ENCODE data around the gene FRMPD4. TPM values are rescaled to one million over a fixed set of nuclear protein-coding genes. Genes with fewer than 3 reads are reported as not detected.

The FRMPD4 gene
- total and polyA plus RNA-seq, 5 donors = 0.33 to 2.1 (median 0.43) TPM

DNA sequence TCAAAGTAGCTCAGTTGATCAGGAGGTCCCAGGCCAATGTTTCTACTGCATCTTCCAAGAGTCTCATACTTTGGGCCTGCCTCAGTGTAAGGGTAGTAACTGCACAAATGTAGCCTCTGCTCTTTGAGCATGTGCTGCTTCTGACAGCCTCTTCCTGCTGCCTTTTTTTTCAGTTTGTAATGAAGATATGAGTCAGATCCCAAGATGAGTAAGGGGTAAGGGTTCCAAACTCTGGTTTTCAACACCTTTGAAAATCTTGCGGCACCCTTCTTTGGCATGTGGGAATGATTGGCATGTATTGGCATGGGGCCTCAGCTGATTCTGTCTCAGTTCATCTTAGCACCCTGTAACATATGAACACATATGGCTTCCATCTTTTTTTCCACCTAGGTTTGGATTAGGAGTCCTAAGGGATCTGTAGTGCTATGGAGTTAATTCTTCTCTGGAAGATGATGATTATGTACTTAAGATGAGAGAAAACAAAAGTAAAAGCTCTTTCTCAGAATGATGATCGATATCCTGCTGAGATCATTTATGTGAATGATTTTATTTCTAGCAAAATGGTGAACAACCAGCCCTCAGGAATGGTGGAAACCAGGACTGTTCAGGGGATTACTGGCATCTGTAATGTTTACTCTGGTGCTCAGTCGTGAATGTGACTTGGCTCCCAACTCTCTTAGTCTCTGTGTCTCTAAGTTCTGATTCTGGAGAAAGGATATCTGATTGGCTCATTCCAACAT lies 534.3 kb downstream of the FRMPD4 start:
- Histone ChIP-seq H3K27me3 (ENCODE audit: control insufficient read depth, insufficient read depth) (no peaks in the 10 kb centered on the region), H3K4me1 (ENCODE audit: control insufficient read depth, insufficient read depth, low read length) (no peaks in the 10 kb centered on the region), H3K27ac (ENCODE audit: low read length) (no peak overlapping the region), H3K9me3 (ENCODE audit: control insufficient read depth, low read length) (no peaks in the 10 kb centered on the region), H3K4me3 (ENCODE audit: low read length) (no peak overlapping the region)
- 71% methylated on average over 3 of the region's 3 CpGs for WGBS
- ATAC-seq (no peak), DNase-seq (no peak)
- intact Hi-C loops (cut with DNase I) = no loop called here

DNA sequence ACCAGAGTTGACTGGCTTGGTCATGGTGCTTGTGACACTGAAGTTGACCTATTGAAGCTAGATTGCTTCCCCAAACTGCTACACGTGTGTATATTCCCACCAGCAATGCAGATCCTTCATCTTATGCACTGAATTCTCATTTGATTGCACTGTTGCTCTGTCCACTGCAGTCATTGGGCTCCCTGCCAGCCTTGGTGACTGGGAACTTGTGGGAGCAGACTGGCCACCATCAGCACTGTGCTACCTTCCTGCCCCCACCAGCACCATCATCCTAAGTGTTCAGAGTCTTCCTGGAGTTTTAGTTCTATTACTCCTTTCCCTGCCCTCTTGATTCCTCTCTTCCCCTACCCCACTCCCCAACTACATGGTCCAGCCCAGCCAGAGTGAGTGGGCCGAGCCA lies 535.2 kb downstream of the FRMPD4 start:
- Histone ChIP-seq H3K27ac (ENCODE audit: low read length) (no peak overlapping the region), H3K4me1 (ENCODE audit: control insufficient read depth, insufficient read depth, low read length) (no peaks in the 10 kb centered on the region), H3K4me3 (ENCODE audit: low read length) (no peak overlapping the region), H3K9me3 (ENCODE audit: control insufficient read depth, low read length) (no peaks in the 10 kb centered on the region), H3K27me3 (ENCODE audit: control insufficient read depth, insufficient read depth) (no peaks in the 10 kb centered on the region)
- DNase-seq = no peak
- 73% methylated on average over 2 of the region's 2 CpGs for WGBS
- no peak for ATAC-seq
- intact Hi-C loops (cut with DNase I) = no loop called here

DNA sequence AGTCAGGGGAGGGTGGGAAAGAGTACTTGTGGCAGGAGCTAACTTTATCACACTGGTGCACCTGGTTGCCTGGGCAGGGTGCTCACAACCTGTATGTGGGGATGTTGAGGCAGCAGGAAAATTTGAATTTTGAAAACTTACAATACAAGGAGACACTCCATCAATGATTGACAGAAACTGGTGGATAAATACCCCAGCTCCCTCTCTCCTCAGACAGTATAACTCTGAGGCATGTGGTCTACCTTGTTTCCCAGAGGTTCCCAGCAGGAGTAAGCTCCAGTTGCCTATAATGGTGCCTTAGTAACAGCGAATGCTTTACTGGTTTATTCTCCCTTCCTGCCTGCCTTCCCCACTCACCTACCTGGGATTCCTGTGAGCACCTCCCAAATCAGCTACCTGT lies 541.2 kb downstream of the FRMPD4 start:
- no peak overlapping the region for H3K4me3 ChIP-seq (ENCODE audit: low read length)
- WGBS = 88% methylated on average over 1 of the region's 1 CpG
- H3K4me1 ChIP-seq (ENCODE audit: control insufficient read depth, insufficient read depth, low read length) = no peaks in the 10 kb centered on the region
- H3K9me3 ChIP-seq (ENCODE audit: control insufficient read depth, low read length) = no peaks in the 10 kb centered on the region
- ATAC-seq (no peak), DNase-seq (no peak)
- no peak overlapping the region for H3K27ac ChIP-seq (ENCODE audit: low read length)
- no peaks in the 10 kb centered on the region for H3K27me3 ChIP-seq (ENCODE audit: control insufficient read depth, insufficient read depth)
- intact Hi-C loops (cut with DNase I) = no loop called here

DNA sequence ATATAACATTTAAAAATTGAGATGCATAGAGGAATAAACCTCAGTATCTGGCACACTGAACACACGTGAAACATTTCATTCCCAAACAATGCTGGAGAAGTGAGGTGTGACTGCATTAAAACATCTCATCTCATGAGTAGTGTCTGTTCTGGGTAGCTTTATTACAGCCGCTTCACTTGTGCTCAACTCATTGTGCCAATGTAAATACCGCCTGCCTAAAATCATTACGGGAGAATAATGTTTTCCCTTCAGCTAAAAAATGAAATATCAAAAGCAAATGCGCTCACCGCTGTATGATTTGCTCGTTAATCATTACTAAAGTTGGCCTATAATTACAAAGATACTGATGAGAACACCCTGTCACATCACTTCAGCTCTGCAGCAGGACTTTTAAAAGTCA lies 542.8 kb downstream of the FRMPD4 start:
- WGBS = 83% methylated on average over 7 of the region's 7 CpGs
- H3K27ac ChIP-seq (ENCODE audit: low read length) = no peak overlapping the region
- intact Hi-C loops (cut with DNase I) = no loop called here
- H3K27me3 ChIP-seq (ENCODE audit: control insufficient read depth, insufficient read depth) = no peaks in the 10 kb centered on the region
- no peaks in the 10 kb centered on the region for H3K4me1 ChIP-seq (ENCODE audit: control insufficient read depth, insufficient read depth, low read length)
- DNase-seq (no peak), ATAC-seq (no peak)
- no peaks in the 10 kb centered on the region for H3K9me3 ChIP-seq (ENCODE audit: control insufficient read depth, low read length)
- H3K4me3 ChIP-seq (ENCODE audit: low read length) = no peak overlapping the region

DNA sequence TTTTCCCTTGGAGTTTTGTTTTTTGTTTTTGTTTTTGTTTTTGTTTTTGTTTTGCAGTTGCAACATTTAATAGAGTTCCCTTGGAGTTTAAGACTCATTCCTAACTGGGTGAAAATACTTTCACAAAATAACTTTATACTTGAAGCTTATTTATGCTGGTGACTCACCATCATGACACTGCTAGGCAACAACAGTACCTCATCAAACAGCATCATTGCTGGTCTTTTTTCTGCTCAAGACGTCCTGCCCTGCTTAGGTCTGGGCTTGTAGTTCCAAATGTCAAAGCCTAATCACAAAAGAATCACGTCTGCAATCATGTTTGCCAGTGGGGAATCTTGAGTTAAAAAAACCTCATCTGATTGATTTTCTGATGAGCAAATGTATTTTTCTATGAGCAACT lies 547.3 kb downstream of the FRMPD4 start:
- no peaks in the 10 kb centered on the region for H3K4me1 ChIP-seq (ENCODE audit: control insufficient read depth, insufficient read depth, low read length)
- no peak overlapping the region for H3K27ac ChIP-seq (ENCODE audit: low read length)
- no peaks in the 10 kb centered on the region for H3K9me3 ChIP-seq (ENCODE audit: control insufficient read depth, low read length)
- H3K27me3 ChIP-seq (ENCODE audit: control insufficient read depth, insufficient read depth) = no peaks in the 10 kb centered on the region
- H3K4me3 ChIP-seq (ENCODE audit: low read length) = no peak overlapping the region
- DNase-seq = no peak
- intact Hi-C loops (cut with DNase I) = no loop called here
- ATAC-seq = no peak
- WGBS = 44% methylated on average over 2 of the region's 2 CpGs

DNA sequence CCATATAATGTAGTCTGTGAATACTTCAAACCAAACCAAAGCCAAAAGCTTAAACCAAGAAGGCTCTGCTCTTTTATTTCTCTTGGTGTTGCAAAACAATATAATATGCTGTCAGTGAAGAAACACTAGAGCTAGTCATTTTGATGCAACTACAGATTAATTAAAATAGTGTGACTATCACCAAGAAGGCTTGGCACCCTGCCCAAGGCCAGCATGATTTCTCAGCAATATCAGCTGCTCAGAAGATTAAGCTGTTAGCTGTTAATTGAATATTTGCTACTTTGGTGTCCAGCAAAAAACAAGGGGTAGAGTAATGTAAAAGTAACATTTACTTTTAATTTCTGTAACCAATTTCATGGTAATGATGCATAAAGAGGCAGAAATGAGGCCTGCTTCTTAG lies 548.1 kb downstream of the FRMPD4 start:
- H3K27me3 ChIP-seq (ENCODE audit: control insufficient read depth, insufficient read depth) = no peaks in the 10 kb centered on the region
- H3K4me3 ChIP-seq (ENCODE audit: low read length) = no peak overlapping the region
- H3K9me3 ChIP-seq (ENCODE audit: control insufficient read depth, low read length) = no peaks in the 10 kb centered on the region
- DNase-seq (peak in 1 of 3 donors; percentile 29), ATAC-seq (no peak)
- H3K27ac ChIP-seq (ENCODE audit: low read length) = no peak overlapping the region
- intact Hi-C loops (cut with DNase I) = no loop called here
- no peaks in the 10 kb centered on the region for H3K4me1 ChIP-seq (ENCODE audit: control insufficient read depth, insufficient read depth, low read length)

DNA sequence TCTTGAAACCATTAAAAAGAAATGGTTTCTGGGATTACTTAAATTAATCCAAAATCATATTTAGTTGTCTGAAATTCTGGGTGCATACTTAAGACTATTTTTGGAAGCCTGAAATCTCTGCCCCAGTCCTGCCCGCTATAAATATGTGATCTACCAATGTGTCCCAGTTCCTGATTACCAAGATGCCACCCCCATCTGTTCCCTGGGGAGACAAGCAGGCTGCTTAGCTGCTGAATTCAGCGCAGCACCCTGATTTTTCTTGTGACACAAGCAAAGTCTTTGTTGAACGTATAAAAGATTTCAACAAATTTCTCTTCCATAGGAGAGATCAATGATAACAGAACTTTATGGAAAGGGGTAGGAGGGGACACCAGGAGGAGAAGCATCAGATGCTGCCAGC lies 552.4 kb downstream of the FRMPD4 start:
- no peak overlapping the region for H3K27ac ChIP-seq (ENCODE audit: low read length)
- ATAC-seq = no peak
- WGBS = 59% methylated on average over 3 of the region's 3 CpGs
- H3K27me3 ChIP-seq (ENCODE audit: control insufficient read depth, insufficient read depth) = no peaks in the 10 kb centered on the region
- intact Hi-C loops (cut with DNase I) = no loop called here
- DNase-seq = no peak
- H3K4me1 ChIP-seq (ENCODE audit: control insufficient read depth, insufficient read depth, low read length) = no peaks in the 10 kb centered on the region
- H3K9me3 ChIP-seq (ENCODE audit: control insufficient read depth, low read length) = no peaks in the 10 kb centered on the region
- no peak overlapping the region for H3K4me3 ChIP-seq (ENCODE audit: low read length)

DNA sequence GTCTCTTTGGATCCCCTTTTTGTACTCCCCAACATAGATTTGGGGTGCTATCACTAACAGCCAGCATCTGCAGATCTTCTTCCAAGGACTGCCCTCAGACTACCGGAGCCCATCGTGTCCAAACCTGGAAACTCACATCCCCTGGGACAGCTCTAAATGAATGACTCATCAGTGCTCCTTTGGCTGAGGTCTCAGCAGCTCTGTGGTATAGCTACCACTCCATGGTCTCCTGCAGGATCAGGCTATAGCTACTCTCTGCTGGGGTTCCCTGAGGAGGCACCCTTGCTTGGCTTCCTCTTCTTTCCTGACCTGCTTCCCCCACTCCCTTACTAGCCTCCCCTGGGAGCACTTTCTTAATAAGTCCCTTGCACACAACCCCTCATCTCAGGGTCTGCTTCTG lies 555.5 kb downstream of the FRMPD4 start:
- ATAC-seq = no peak
- H3K27me3 ChIP-seq (ENCODE audit: control insufficient read depth, insufficient read depth) = no peaks in the 10 kb centered on the region
- H3K9me3 ChIP-seq (ENCODE audit: control insufficient read depth, low read length) = no peaks in the 10 kb centered on the region

DNA sequence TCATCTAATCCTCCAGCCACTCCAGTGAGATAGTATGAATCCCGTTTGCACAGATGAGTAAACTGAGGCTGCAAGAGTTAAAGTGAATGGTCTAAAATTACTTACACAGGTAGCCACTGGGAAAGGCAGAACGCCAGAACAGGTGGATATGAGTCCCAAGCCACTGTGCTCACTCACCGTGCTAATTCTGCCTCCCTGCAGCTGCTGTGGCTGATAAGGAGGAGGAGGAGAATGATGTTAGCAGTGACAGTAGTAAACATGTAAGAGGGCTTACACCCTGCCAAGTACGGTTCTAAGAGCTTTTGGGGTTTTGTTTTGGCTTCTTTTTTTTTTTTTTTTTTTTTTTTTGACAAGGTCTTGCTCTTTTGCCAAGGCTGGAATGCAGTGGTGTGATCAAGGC lies 562.5 kb downstream of the FRMPD4 start:
- WGBS = 41% methylated on average over 4 of the region's 4 CpGs
- H3K27me3 ChIP-seq (ENCODE audit: control insufficient read depth, insufficient read depth) = no peaks in the 10 kb centered on the region
- intact Hi-C loops (cut with DNase I) = no loop called here
- H3K4me3 ChIP-seq (ENCODE audit: low read length) = no peak overlapping the region
- no peaks in the 10 kb centered on the region for H3K9me3 ChIP-seq (ENCODE audit: control insufficient read depth, low read length)
- H3K4me1 ChIP-seq (ENCODE audit: control insufficient read depth, insufficient read depth, low read length) = no peaks in the 10 kb centered on the region
- ATAC-seq = no peak
- DNase-seq = no peak
- no peak overlapping the region for H3K27ac ChIP-seq (ENCODE audit: low read length)

More for the DNA sequence above, 555.5 kb downstream of the FRMPD4 start:
- no peak for DNase-seq
- Histone ChIP-seq H3K4me3 (ENCODE audit: low read length) (no peak overlapping the region), H3K4me1 (ENCODE audit: control insufficient read depth, insufficient read depth, low read length) (no peaks in the 10 kb centered on the region), H3K27ac (ENCODE audit: low read length) (no peak overlapping the region)
- intact Hi-C loops (cut with DNase I) = no loop called here
- WGBS = 56% methylated on average over 2 of the region's 2 CpGs

DNA sequence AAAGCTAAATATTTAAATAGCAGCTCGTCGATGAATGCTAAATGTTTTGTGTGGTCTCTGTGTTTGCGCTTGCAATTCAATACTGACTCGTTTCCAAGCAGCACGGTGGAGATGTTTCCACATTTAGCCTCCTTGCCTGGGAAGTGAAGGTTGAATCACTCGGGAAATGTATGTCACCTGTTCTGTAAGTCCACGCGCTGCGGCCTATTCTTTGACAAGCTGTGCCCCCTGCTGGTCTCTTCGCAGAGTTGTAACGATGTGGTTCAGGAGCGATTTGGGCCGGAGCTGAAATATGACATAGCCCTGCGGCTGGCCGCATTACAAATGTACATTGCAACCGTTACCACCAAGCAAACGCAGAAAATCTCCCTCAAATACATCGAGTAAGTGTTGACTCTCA lies 563.4 kb downstream of the FRMPD4 start:
- DNase-seq (peak; percentile 23 to 56 (median 39)), ATAC-seq (peak in 1 of 2 donors; percentile 32)
- Histone ChIP-seq H3K9me3 (ENCODE audit: control insufficient read depth, low read length) (no peaks in the 10 kb centered on the region), H3K4me3 (ENCODE audit: low read length) (no peak overlapping the region), H3K27me3 (ENCODE audit: control insufficient read depth, insufficient read depth) (no peaks in the 10 kb centered on the region), H3K27ac (ENCODE audit: low read length) (no peak overlapping the region), H3K4me1 (ENCODE audit: control insufficient read depth, insufficient read depth, low read length) (no peaks in the 10 kb centered on the region)
- intact Hi-C loops (cut with DNase I) = no loop called here
- WGBS = 21% methylated on average over 18 of the region's 18 CpGs

DNA sequence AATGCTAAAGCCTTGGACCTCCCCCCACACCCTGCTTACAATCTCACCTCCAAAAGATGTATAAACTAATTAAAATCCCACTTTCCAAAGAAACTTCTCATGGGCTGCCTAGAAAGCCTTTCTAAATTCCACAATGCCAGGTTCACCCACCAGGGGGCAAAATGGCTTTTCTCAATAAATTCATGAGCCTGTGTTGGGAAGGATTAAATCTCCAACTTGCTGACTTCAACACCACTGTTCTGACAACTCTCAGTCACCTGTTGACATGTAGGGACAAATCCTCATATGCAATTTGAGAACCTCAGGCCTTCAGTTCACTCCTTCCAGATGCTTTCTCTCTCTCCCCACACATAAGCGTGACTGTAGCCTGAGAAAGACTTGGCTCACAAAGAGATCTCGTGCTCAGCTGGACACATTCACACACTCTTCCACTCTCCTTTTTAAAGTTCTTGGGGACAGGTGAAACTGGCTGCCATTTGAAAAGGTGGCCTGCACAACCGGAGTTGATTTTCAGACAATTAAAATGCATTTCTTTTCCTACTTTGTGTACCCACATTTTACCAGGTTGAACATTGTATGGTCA lies 564.3 kb downstream of the FRMPD4 start:
- no peaks in the 10 kb centered on the region for H3K9me3 ChIP-seq (ENCODE audit: control insufficient read depth, low read length)
- H3K27ac ChIP-seq (ENCODE audit: low read length) = no peak overlapping the region
- no peaks in the 10 kb centered on the region for H3K4me1 ChIP-seq (ENCODE audit: control insufficient read depth, insufficient read depth, low read length)
- ATAC-seq (no peak), DNase-seq (peak in 1 of 3 donors; percentile 10)
- H3K27me3 ChIP-seq (ENCODE audit: control insufficient read depth, insufficient read depth) = no peaks in the 10 kb centered on the region
- WGBS = 85% methylated on average over 3 of the region's 3 CpGs
- intact Hi-C loops (cut with DNase I) = no loop called here
- no peak overlapping the region for H3K4me3 ChIP-seq (ENCODE audit: low read length)

DNA sequence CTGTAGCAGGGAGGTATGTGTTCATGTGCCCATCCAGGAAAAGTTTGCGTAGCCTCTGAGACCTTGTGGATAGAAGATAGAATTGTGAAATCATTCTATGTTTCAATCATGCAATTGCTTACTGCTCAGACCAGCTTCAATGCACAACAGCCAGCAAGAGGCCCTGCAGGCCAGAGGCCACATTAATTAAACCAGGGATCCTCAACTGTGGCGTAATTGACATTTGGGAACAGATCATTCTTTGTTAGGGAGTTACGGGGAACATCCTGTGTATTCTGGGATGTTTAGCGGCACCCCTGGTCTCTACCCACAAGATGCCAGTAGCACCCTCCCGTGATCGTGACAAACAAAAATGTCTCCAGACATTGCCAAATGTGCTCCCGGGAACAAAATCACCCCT lies 566.4 kb downstream of the FRMPD4 start:
- Histone ChIP-seq H3K4me3 (ENCODE audit: low read length) (no peak overlapping the region), H3K27ac (ENCODE audit: low read length) (no peak overlapping the region), H3K9me3 (ENCODE audit: control insufficient read depth, low read length) (no peaks in the 10 kb centered on the region), H3K4me1 (ENCODE audit: control insufficient read depth, insufficient read depth, low read length) (no peaks in the 10 kb centered on the region), H3K27me3 (ENCODE audit: control insufficient read depth, insufficient read depth) (no peaks in the 10 kb centered on the region)
- no peak for DNase-seq
- intact Hi-C loops (cut with DNase I) = no loop called here
- WGBS = 81% methylated on average over 7 of the region's 7 CpGs
- ATAC-seq = no peak
